Uterus (tissue), 2 donors: ENCODE results near the gene IL1RAPL2.

Experiments used
- POLR2A ChIP-seq, 2 donors: fragments of 450-650 bp; IDR thresholded peaks; one replicate each; pipeline ENCODE4 v1.6.1; 2016; ENCODE audit warnings: antibody characterized with exemption in 2 of 2, mild to moderate bottlenecking in 1 of 2, moderate library complexity in 1 of 2
- TF ChIP-seq, protein P1 (sequence below), 4 experiments: fragments of 200-600 bp in 2 of 4; fragments of 450-650 bp in 2 of 4; sonication (generic) in 2 of 4; IDR thresholded peaks; one replicate each; pipeline ENCODE4 v1.5.1; 2016 to 2019; ENCODE audit warnings: antibody characterized with exemption in 4 of 4, mild to moderate bottlenecking in 2 of 4, moderate library complexity in 1 of 4

- TF ChIP-seq, protein P1, sequence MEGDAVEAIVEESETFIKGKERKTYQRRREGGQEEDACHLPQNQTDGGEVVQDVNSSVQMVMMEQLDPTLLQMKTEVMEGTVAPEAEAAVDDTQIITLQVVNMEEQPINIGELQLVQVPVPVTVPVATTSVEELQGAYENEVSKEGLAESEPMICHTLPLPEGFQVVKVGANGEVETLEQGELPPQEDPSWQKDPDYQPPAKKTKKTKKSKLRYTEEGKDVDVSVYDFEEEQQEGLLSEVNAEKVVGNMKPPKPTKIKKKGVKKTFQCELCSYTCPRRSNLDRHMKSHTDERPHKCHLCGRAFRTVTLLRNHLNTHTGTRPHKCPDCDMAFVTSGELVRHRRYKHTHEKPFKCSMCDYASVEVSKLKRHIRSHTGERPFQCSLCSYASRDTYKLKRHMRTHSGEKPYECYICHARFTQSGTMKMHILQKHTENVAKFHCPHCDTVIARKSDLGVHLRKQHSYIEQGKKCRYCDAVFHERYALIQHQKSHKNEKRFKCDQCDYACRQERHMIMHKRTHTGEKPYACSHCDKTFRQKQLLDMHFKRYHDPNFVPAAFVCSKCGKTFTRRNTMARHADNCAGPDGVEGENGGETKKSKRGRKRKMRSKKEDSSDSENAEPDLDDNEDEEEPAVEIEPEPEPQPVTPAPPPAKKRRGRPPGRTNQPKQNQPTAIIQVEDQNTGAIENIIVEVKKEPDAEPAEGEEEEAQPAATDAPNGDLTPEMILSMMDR (IDR thresholded peaks at IDR 0.05): no peak
- TF ChIP-seq POLR2A (IDR thresholded peaks at IDR 0.05): no peak
Observed at GRCh38 chrX:105664243-105664642, 1098.2 kb downstream of the IL1RAPL2 start.
